ENCODE results near the gene NTN1. TPM values are rescaled to one million over a fixed set of nuclear protein-coding genes. Genes with fewer than 3 reads are reported as not detected.
"Not testable (repeated sequence)": the region's sequence is repeated elsewhere in the genome, so short reads cannot be mapped to it uniquely, and the experiment has no call there.

The NTN1 gene
- total RNA-seq, 1 experiment from 2014 or later, result 0.12 TPM

DNA sequence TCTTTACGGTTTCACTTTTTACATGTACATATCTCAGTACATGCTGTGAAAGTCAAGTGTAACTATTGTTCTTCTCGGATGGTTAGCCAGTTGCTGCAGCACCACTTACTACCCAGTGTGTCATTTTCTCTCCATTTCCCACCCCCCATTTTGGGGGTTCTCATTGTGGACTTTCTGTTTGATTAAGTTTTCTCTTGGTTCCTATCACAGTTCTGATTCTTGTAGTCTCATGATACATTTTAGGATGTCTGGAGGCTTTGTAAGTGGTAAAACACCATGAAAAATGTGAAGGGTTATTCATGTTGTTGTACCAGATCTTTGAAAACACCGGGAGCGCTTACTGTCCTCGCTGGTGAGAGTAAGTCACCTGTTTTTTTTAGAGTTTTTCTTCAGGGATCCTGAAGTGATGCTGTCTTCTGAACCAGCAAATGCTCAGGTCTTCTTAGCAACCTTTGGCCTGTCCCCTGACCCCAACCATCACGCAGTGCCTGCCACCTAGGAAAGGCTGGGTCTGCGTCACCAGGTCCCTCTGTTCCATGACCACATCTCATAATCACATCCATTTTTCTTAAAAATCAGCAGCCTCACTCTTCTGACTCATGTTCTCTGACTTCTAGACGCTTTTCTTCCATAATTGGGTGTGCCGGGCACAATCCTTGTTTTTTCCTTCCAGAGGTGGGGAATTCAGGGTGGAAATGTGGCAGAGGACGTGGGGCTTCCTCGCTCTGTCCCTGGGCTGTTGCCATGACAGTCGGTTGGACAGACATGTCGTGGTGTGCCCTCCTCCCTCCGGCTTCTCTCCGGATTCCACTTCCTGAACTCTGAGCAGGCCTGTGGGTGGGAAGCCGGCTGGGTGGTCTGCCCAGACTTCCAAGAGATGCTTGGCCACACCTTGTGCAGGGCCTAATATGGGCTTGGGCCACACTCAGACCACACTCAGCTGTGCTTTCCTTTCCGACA lies 102.6 kb downstream of the NTN1 start:
- no peak for DNase-seq (ENCODE audit: low read depth)

DNA sequence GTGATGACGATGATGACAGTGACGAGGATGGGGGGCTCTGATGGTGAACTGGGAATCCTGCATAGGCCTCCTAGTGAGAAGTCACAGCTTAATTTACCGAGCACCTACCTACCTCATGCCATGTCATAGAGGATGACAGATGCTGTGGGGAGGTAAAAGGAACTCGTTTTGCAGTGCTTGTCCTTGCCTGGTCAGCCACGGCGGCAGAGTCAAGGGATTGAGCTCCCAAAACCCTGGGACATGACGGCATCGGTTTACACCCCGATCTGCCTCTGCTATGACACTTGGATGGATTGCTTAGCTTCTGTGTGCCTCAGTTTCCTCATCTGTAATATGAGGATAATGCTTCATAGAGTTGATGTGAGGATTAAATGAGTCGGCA lies 103.2 kb downstream of the NTN1 start:
- no peak for DNase-seq (ENCODE audit: low read depth)

- no peak for DNase-seq (ENCODE audit: low read depth)
These were observed 104.4 kb downstream of the NTN1 start for GRCh38 chr17:9125722-9126121.

- no peak for DNase-seq (ENCODE audit: low read depth)
These were observed 106.0 kb downstream of the NTN1 start for GRCh38 chr17:9127340-9127739.

GRCh38 chr17:9131371-9131770 lies 110.1 kb downstream of the NTN1 start:
- DNase-seq (ENCODE audit: low read depth), result no peak

DNA sequence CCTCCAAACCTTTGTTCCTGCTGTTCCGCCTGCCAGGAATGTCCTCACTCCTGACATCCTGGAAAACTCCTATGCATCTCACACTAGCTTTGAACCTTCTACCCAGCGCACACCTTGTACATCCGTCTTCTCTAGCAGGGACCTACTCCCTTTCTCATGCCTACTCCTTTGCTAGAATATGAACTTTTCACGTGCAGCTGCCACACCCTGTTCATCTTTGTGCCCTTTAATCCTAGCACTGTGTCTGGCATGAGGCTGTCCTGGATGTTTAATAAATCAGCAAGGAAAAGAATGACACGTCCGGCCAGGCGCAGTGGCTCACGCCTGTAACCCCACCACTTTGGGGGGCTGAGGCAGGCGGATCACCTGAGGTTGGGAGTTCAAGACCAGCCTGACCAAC lies 111.0 kb downstream of the NTN1 start:
- no peak for DNase-seq (ENCODE audit: low read depth)

- no peak for DNase-seq (ENCODE audit: low read depth)
These were observed 111.8 kb downstream of the NTN1 start for GRCh38 chr17:9132944-9133610.

- peak; percentile 40 for DNase-seq (ENCODE audit: low read depth)
These were observed 116.9 kb downstream of the NTN1 start for GRCh38 chr17:9138161-9138717.

GRCh38 chr17:9139695-9140094 lies 118.4 kb downstream of the NTN1 start:
- no peak for DNase-seq (ENCODE audit: low read depth)

DNA sequence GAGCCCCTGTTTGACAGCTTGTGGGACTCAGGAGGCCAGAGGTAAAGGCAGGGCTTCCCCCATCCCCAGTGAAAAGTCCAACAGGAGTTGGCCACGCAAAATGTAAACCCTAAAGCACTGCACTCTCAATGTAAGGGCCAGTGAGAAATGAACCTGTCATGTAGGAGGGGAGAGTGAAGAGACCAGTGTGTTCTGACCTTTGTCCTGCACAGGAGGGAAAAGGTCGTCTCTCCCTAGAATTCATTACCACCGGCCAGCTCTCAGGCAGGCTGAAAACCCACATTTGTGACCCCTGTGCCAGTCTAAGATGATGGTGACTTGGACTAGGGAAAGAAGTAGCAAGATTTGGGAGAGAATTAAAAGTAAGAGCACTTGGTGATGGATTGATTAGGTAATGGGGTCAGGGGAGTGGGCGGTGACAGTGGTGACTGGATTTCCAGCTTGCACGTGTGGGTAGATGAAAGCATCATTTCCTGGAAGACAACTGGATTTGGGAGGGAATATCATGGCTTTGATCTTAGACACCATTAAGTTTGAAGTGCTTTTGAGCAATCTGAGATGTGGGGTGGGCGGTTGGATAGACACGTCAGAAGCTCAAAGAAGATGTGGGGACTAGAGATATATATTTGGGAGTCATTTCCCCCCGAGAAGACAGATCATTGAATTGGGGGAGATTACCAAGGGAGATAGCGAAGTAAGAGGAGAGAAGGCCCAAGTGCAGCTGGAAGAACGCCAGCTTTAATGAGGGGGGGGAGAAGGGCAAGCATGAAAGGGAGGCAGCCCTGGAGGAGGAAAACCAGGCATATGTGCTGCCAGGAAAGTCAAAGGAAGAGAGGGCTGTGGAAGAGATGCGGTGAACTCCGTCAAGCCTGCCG lies 119.5 kb downstream of the NTN1 start:
- DNase-seq (ENCODE audit: low read depth), result no peak

DNA sequence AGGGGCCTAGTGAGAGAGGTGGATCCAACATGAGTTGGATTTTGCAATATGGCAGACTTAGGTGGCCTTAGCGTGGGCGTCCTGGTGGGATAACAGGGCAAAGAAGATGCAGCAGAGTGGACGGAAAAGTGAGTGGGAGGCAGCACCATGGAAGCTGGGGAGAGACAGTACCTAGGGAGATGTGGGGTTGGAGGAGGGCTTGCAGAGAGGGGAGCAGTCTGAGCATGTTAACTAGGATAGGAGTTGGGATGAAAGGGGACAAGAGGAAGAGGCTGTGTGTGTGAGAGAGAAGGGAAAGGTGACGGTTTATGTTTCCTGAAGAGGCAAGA lies 120.1 kb downstream of the NTN1 start:
- DNase-seq (ENCODE audit: low read depth), result no peak

GRCh38 chr17:9142772-9143494 lies 121.6 kb downstream of the NTN1 start:
- no peak for DNase-seq (ENCODE audit: low read depth)

DNA sequence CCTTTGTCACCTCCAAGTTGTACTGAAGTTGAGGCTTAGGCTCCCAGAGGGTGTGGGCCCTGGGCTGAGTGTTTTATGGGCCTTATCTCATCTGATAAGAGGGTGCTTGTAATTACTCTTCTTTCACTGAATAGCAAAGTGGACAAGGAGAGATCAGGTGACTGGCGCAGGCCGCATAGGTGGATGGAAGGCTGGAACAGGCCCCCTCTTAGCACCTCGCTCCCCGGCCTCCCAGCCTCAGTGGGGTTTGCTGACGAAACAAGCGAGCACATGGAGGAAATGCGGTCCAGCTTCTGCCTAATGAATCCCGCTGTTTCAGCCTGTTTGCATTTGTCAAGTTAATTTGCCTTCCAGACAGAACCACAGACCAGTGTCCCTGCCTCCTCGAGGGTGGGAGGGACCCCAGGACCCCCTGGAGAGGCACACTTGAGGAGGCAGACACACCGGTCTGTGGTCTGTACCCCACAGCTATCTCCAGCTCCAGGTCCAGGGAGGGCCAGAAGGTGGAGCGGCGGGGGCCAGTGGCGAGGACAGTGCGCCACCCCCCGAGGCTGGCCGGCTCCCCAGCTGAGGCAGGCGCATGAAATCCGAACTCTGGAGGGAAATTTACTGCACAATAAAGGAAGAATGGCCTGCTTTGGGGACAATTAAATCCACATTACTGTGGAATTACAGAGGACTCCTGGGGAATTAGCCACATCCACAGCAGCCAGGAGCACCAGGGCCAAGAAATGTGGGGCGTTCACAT lies 123.4 kb downstream of the NTN1 start:
- no peak for DNase-seq (ENCODE audit: low read depth)

- DNase-seq (ENCODE audit: low read depth), result no peak
These were observed 124.8 kb downstream of the NTN1 start for GRCh38 chr17:9146064-9146463.

DNA sequence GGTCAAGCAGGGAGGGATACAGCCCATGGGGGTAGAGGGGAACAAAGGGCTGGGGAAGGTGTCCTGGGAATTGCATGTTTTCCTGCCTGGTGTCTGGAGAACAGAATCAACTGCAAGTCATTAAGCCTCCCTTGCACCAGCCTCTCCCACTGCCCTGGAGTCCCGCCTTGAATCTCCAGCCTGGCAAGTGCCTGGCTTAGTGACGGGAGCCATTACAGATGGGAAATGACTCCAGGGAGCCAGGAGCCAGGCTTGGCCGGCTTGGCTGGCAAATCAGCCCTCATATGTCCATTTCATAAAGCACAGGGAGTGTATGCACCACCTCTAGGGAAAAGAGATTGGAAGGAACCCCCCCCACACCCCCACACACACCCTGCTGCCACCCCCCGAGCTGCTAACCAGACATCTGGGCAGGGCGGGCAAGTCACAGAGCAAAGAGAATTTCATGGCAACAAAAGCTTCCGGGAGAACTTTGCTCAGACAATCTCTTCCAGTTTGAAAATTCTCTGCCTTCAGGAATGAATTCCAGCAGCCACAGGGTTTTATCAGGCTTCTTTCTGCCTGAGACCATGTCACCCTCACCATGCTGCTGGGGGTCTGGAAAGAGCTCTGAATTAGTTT lies 127.7 kb downstream of the NTN1 start:
- DNase-seq (ENCODE audit: low read depth), result no peak

DNA sequence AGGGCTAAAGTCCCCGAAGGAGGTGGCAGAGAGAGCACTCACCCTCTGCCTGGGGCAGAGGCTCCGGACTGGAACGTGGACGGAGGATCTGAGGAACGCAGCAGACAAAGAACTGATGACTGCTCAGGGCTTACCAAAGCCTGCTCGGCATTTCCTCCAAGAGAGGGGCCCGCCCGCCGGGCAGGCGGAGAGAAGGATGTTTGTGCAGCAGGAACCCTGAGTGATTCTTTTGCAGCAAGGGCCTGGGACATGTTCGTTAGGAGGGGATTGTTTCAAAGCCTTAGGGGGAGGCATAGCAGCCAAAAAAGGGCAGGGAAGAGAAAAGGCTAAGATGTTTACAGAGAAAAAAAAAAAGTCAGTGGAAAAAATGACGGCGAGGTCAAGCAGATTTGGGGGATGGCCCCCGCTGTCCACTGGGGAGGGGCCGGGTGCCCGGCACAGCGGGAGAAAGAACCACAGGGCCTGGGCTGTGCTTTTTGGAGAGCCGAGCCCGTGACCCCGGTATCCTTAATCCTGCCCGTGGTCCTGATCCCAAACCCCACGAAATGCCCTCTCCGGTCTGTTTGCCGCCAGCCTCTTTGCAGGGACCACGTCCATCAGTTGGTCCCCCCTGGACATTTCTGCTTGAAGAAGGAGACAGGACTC lies 129.3 kb downstream of the NTN1 start:
- DNase-seq (ENCODE audit: low read depth), result no peak

DNA sequence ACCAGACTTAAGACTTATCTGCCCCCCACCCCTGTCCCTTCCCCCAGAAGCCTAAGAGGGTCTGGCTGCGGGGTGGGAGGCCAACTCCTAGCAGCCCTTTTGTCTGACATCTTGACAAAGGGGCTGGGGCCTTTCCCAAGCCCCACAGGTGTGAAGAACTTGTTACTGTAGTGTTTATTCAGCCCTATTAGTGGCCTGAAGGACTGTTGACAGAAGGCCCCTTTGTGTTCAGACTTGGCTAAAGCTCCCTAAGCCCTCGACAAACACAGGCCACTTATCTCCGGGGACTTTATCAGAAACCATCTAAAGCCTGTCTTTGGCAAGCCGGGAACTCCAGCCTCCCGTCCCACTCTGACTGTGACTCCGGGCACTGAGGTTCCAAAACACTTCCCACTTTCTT lies 129.8 kb downstream of the NTN1 start:
- no peak for DNase-seq (ENCODE audit: low read depth)

DNA sequence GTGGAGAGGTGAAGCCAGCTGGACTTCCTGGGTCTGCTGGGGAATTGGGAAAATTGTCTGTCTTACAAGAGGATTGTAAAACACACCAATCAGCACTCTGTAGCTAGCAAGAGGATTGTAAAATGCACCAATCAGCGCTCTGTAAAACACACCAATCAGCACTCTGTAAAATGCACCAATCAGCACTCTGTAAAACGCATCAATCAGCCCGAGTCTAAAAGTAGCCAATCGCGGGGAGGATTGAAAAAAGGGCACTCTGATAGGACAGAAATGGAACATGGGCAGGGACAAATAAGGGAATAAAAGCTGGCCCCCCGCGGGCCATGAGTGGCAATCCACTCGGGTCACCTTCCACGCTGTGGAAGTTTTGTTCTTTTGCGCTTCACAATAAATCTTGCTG lies 130.4 kb downstream of the NTN1 start:
- DNase-seq (ENCODE audit: low read depth), result not testable (repeated sequence)
